Mononuclear cell (primary cell): ENCODE measurements around the gene WDR13. TPM values are rescaled to one million over a fixed set of nuclear protein-coding genes. Genes with fewer than 3 reads are reported as not detected.

Source experiments
- H3K27me3 ChIP-seq: 2 replicates; pipeline ENCODE4 v1.6.0; 2011; ENCODE audit warnings: low read length, control low read depth; ENCODE audit not compliant: insufficient read depth
- H3K4me1 ChIP-seq: 2 replicates; pipeline ENCODE4 v1.5.1; 2011; ENCODE audit warnings: mild to moderate bottlenecking, low read length, control low read depth; ENCODE audit not compliant: insufficient read depth
- H3K4me3 ChIP-seq: 2 replicates; pipeline ENCODE4 v1.5.1; 2011; ENCODE audit warnings: mild to moderate bottlenecking, low read length, moderate library complexity
- H3K9me3 ChIP-seq: 2 replicates; pipeline ENCODE4 v1.5.1; 2011; ENCODE audit warnings: low read depth, mild to moderate bottlenecking, control low read depth, low read length
- total RNA-seq: library from RNA; depleted of rRNA; stranded (reverse); fragments of >200 nt; gene quantifications from one replicate; pipeline ENCODE4 v1.2.3, GENCODE V29; 2012

The WDR13 gene
- total RNA-seq, 1 donor = 38.2 TPM

GRCh38 chrX:48580662-48581061 is 16.6 kb upstream of the WDR13 start:
- peaks cover 9% of the 10 kb centered on the region for H3K4me1 ChIP-seq
- no peaks in the 10 kb centered on the region for H3K27me3 ChIP-seq
- H3K9me3 ChIP-seq = no peaks in the 10 kb centered on the region
- no peak overlapping the region for H3K4me3 ChIP-seq

- no peak overlapping the region for H3K4me3 ChIP-seq
- H3K9me3 ChIP-seq = no peaks in the 10 kb centered on the region
- no peaks in the 10 kb centered on the region for H3K4me1 ChIP-seq
- no peaks in the 10 kb centered on the region for H3K27me3 ChIP-seq
These were observed 12.6 kb upstream of the WDR13 start for GRCh38 chrX:48584698-48585097.

DNA sequence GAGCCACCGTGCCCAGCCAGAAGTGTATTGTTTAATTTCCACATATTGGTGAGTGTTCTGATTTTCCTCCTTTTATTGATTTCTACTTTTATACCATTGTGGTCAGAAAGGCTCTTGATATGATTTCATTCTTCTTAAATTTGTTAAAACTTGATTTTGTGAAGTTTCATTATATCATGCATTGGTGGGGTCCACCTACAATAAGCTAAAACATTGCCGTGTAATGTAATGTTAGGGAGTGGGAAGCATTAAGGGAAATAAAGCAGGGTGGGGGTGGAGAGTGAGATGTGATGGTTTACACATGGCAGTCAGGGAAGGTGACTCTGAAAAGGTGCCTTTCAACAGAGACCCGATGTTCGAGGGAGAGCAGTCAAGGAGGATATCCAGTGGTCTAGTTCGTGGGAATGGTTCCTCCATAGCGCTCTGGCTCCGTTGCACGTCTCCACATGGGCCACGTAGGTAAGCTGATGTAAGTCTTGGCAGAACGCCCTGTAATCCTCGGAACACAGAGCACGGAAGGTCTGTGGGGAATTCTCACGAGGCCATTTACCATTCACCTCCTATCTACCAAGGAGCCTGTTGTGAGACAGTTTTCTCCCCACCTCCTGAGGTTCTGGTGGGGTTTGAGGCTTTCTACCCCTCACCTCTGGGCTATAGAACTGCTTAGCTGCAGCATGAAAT is 7.7 kb upstream of the WDR13 start:
- H3K4me1 ChIP-seq = no peaks in the 10 kb centered on the region
- no peak overlapping the region for H3K4me3 ChIP-seq
- H3K9me3 ChIP-seq = no peaks in the 10 kb centered on the region
- H3K27me3 ChIP-seq = no peaks in the 10 kb centered on the region

GRCh38 chrX:48590203-48591103 is 6.8 kb upstream of the WDR13 start:
- no peak overlapping the region for H3K4me3 ChIP-seq
- H3K27me3 ChIP-seq = no peaks in the 10 kb centered on the region
- no peaks in the 10 kb centered on the region for H3K9me3 ChIP-seq
- no peaks in the 10 kb centered on the region for H3K4me1 ChIP-seq

- no peaks in the 10 kb centered on the region for H3K9me3 ChIP-seq
- H3K4me3 ChIP-seq = no peak overlapping the region
- H3K4me1 ChIP-seq = no peaks in the 10 kb centered on the region
- no peaks in the 10 kb centered on the region for H3K27me3 ChIP-seq
These were observed 6.0 kb upstream of the WDR13 start for GRCh38 chrX:48591255-48591791.

- H3K4me1 ChIP-seq = no peaks in the 10 kb centered on the region
- no peaks in the 10 kb centered on the region for H3K9me3 ChIP-seq
- no peak overlapping the region for H3K4me3 ChIP-seq
- H3K27me3 ChIP-seq = no peaks in the 10 kb centered on the region
These were observed 4.3 kb upstream of the WDR13 start for GRCh38 chrX:48592971-48593370.

DNA sequence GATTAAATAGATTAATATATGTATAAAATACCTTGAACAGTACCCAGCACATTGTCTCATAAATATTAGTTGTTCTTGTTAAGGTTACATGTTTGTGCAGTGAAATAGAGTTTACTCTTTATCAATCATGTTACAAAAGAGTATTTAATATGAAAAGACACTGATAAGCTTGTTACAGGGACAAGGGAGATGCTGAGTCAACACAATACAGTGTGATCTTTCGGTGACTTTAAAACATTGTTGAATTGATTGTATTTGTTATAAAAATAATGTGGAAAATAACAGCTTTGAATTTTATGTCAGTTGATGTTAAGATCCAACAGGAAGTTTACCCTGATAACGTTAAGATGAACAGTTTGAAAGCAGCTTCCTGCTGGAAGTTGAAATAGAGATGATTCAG is 1.4 kb upstream of the WDR13 start:
- no peaks in the 10 kb centered on the region for H3K9me3 ChIP-seq
- H3K4me3 ChIP-seq = no peak overlapping the region
- H3K27me3 ChIP-seq = no peaks in the 10 kb centered on the region
- peaks cover 4% of the 10 kb centered on the region for H3K4me1 ChIP-seq

GRCh38 chrX:48598614-48599013 is 1.3 kb downstream of the WDR13 start:
- peaks cover 4% of the 10 kb centered on the region for H3K4me1 ChIP-seq
- H3K9me3 ChIP-seq = no peaks in the 10 kb centered on the region
- H3K27me3 ChIP-seq = no peaks in the 10 kb centered on the region
- no peak overlapping the region for H3K4me3 ChIP-seq

GRCh38 chrX:48599341-48599740 is 2.0 kb downstream of the WDR13 start:
- no peak overlapping the region for H3K4me3 ChIP-seq
- peaks cover 4% of the 10 kb centered on the region for H3K4me1 ChIP-seq
- no peaks in the 10 kb centered on the region for H3K27me3 ChIP-seq
- no peaks in the 10 kb centered on the region for H3K9me3 ChIP-seq

GRCh38 chrX:48600226-48600625 is 2.9 kb downstream of the WDR13 start:
- H3K9me3 ChIP-seq = no peaks in the 10 kb centered on the region
- no peak overlapping the region for H3K4me3 ChIP-seq
- peaks cover 4% of the 10 kb centered on the region for H3K4me1 ChIP-seq
- H3K27me3 ChIP-seq = no peaks in the 10 kb centered on the region

DNA sequence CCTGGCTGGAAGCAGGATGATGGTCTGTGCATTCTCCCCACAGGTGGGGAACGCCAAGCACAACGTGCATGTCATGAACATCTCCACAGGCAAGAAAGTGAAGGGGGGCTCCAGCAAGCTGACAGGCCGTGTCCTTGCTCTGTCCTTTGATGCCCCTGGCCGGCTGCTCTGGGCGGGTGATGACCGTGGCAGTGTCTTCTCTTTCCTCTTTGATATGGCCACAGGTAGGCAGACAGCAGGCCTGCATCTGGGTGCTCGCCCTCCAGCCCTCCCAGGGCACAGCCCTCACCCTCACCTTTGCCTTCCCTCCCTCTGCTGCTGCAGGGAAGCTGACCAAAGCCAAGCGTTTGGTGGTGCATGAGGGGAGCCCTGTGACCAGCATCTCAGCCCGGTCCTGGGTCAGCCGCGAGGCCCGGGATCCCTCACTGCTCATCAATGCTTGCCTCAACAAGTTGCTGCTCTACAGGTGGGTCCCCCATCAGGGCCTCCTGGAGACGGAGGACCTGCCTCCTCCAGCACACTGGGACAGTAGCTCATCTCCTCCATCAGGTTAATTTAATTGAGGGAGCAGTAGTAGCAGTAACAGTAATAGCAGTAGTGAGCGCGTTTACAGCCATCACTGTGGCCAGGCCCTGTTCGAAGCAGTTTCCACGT is 4.6 kb downstream of the WDR13 start:
- H3K9me3 ChIP-seq = no peaks in the 10 kb centered on the region
- peaks cover 4% of the 10 kb centered on the region for H3K4me1 ChIP-seq
- H3K27me3 ChIP-seq = no peaks in the 10 kb centered on the region
- no peak overlapping the region for H3K4me3 ChIP-seq

GRCh38 chrX:48604701-48605100 is 7.4 kb downstream of the WDR13 start:
- Histone ChIP-seq H3K4me3 (no peak overlapping the region), H3K27me3 (no peaks in the 10 kb centered on the region), H3K4me1 (no peaks in the 10 kb centered on the region), H3K9me3 (no peaks in the 10 kb centered on the region)

- no peak overlapping the region for H3K4me3 ChIP-seq
- no peaks in the 10 kb centered on the region for H3K27me3 ChIP-seq
- H3K9me3 ChIP-seq = no peaks in the 10 kb centered on the region
- H3K4me1 ChIP-seq = no peaks in the 10 kb centered on the region
These were observed 8.8 kb downstream of the WDR13 start for GRCh38 chrX:48606091-48606490.

GRCh38 chrX:48611703-48612102 is 14.4 kb downstream of the WDR13 start:
- H3K4me3 ChIP-seq = no peak overlapping the region
- peaks cover 4% of the 10 kb centered on the region for H3K4me1 ChIP-seq
- H3K27me3 ChIP-seq = no peaks in the 10 kb centered on the region
- no peaks in the 10 kb centered on the region for H3K9me3 ChIP-seq

DNA sequence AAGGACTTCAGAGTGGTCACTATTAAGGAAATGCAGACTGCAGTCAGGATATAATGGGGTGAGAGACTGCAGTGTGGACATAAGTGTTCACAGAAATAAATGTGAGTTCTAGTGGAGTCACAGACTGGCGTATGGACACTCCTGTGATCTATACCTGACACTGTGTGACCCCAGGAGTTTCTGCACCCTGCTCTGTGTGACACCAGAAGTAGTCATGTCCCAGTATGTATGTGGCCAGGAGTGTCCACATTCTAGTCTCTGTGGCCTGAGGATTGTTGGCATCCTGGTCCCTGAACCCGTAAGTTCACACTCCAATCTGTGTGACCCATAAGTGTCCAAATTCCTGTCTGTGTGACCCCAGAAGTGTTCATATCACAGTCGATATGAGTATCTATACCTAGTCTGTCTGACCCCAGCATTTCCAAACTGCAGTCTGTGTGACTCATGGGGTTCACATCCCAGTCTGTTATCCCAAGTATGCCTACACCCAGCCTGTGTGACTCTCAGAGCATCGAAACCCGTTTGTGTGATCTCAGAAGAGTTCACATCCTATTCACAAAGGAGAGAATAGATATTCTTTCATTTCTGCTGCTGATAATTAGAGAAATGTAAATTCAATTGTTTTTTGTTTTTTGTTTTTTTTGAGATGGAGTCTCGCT is 16.3 kb downstream of the WDR13 start:
- peaks cover 6% of the 10 kb centered on the region for H3K4me1 ChIP-seq
- H3K9me3 ChIP-seq = no peaks in the 10 kb centered on the region
- H3K4me3 ChIP-seq = no peak overlapping the region
- H3K27me3 ChIP-seq = no peaks in the 10 kb centered on the region
